Hepatocyte (in vitro differentiated cells): Measurements from ENCODE around the gene ANKRD55. TPM values are rescaled to one million over a fixed set of nuclear protein-coding genes. Genes with fewer than 3 reads are reported as not detected.

Experiments
- DNase-seq: peaks from one replicate; pipeline ENCODE4 v3.0.0-alpha.2; 2016; ENCODE audit warnings: low spot score
- H2AFZ ChIP-seq: fragments of 200-600 bp; sonication (generic); 2 replicates; pipeline ENCODE4 v1.6.0; 2016; ENCODE audit warnings: antibody characterized with exemption, mild to moderate bottlenecking
- H3K27ac ChIP-seq: fragments of 200-600 bp; sonication (generic); 2 replicates; pipeline ENCODE4 v1.5.1; 2016; ENCODE audit warnings: mild to moderate bottlenecking
- H3K27me3 ChIP-seq: fragments of 200-600 bp; sonication (generic); 2 replicates; pipeline ENCODE4 v1.6.1; 2016
- H3K36me3 ChIP-seq: fragments of 200-600 bp; sonication (generic); replicated peaks from 2 replicates; pipeline ENCODE4 v1.5.1; 2016; ENCODE audit warnings: low read depth; ENCODE audit not compliant: insufficient read depth
- H3K4me1 ChIP-seq: fragments of 200-600 bp; sonication (generic); 2 replicates; pipeline ENCODE4 v1.5.1; 2016; ENCODE audit warnings: mild to moderate bottlenecking, moderate library complexity; ENCODE audit not compliant: insufficient read depth
- H3K4me2 ChIP-seq: fragments of 200-600 bp; sonication (generic); 2 replicates; pipeline ENCODE4 v1.6.0; 2016
- H3K4me3 ChIP-seq: fragments of 200-600 bp; sonication (generic); 2 replicates; pipeline ENCODE4 v1.5.1; 2016; ENCODE audit warnings: mild to moderate bottlenecking
- H3K79me2 ChIP-seq: fragments of 200-600 bp; sonication (generic); 2 replicates; pipeline ENCODE4 v1.6.0; 2017; ENCODE audit warnings: mild to moderate bottlenecking
- H3K9me2 ChIP-seq: fragments of 200-600 bp; sonication (generic); replicated peaks from 2 replicates; pipeline ENCODE4 v1.6.0; 2017; ENCODE audit warnings: mild to moderate bottlenecking; ENCODE audit not compliant: insufficient read depth
- H3K9me3 ChIP-seq: fragments of 200-600 bp; sonication (generic); 2 replicates; pipeline ENCODE4 v1.5.1; 2016; ENCODE audit warnings: low read depth, mild to moderate bottlenecking
- H4K20me1 ChIP-seq: fragments of 200-600 bp; sonication (generic); 2 replicates; pipeline ENCODE4 v1.6.0; 2016; ENCODE audit warnings: mild to moderate bottlenecking; ENCODE audit not compliant: insufficient read depth, poor library complexity, severe bottlenecking
- EZH2 ChIP-seq: fragments of 200-600 bp; sonication (generic); IDR thresholded peaks from 2 replicates; pipeline ENCODE4 v1.6.1; 2016; ENCODE audit warnings: antibody characterized with exemption, mild to moderate bottlenecking, borderline replicate concordance
- EZH2phosphoT487 ChIP-seq: fragments of 200-600 bp; sonication (generic); IDR thresholded peaks from one replicate; pipeline ENCODE4 v1.6.1; 2018; ENCODE audit warnings: antibody characterized with exemption, mild to moderate bottlenecking, low read depth, moderate library complexity; ENCODE audit not compliant: unreplicated experiment, severe bottlenecking
- WGBS: methylation state at CpG from one replicate; pipeline ENCODE4 v1.1.6; 2016; ENCODE audit warnings: low lambda C conversion rate; ENCODE audit errors: missing lambda C conversion rate; 5-methylcytosine and 5-hydroxymethylcytosine counted together
- polyA plus RNA-seq: library from polyadenylated mRNA; unstranded; fragments of >200 nt; fragmentation: Nextera tagmentation; extraction: Ambion mirVana; gene quantifications from 2 replicates; pipeline ENCODE4 v1.2.1, GENCODE V29; 2016
- total RNA-seq: library from RNA; depleted of rRNA; stranded (reverse); fragments of >200 nt; gene quantifications from 2 replicates; pipeline ENCODE4 v1.2.3, GENCODE V29; 2014
- TF ChIP-seq, protein P1 (sequence below): fragments of 200-600 bp; sonication (generic); IDR thresholded peaks from 2 replicates; pipeline ENCODE4 v1.5.1; 2016; ENCODE audit warnings: antibody characterized with exemption, mild to moderate bottlenecking; ENCODE audit not compliant: poor library complexity

ANKRD55 gene
- 0.20 and 0.28 TPM in 2 replicates for total RNA-seq
- polyA plus RNA-seq = 0.31 and 0.41 TPM in 2 replicates

DNA sequence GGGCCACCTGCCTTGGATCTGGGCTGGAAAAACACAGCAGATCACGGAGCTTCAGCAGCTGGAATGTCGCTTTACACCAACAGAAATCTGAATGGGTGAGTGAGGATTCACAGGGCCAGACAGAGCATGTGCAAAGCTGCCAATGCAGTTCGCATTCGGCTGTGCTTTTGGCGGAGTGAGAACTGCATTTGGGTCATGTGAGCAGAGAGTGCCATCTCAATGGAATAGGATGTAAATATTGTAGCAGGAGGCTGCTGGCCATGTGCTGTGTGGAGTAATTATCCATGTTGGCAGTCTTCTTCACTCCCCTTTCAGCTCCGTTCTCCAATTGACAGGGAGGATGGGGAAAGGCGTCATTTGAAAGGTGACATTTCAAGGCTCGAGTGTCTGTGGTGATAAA lies at the start of gene ANKRD55:
TSS of gene ANKRD55 (minus strand) at position 101 of the 400 bp plus-strand sequence. CDS start 417 bp downstream, outside the sequence.
- H3K9me2 ChIP-seq = no peaks in the 10 kb centered on the region
- no peaks in the 10 kb centered on the region for H3K4me1 ChIP-seq
- TF ChIP-seq, protein P1, sequence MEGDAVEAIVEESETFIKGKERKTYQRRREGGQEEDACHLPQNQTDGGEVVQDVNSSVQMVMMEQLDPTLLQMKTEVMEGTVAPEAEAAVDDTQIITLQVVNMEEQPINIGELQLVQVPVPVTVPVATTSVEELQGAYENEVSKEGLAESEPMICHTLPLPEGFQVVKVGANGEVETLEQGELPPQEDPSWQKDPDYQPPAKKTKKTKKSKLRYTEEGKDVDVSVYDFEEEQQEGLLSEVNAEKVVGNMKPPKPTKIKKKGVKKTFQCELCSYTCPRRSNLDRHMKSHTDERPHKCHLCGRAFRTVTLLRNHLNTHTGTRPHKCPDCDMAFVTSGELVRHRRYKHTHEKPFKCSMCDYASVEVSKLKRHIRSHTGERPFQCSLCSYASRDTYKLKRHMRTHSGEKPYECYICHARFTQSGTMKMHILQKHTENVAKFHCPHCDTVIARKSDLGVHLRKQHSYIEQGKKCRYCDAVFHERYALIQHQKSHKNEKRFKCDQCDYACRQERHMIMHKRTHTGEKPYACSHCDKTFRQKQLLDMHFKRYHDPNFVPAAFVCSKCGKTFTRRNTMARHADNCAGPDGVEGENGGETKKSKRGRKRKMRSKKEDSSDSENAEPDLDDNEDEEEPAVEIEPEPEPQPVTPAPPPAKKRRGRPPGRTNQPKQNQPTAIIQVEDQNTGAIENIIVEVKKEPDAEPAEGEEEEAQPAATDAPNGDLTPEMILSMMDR = no peak
- TF ChIP-seq EZH2phosphoT487 (no peak), EZH2 (no peak)
- no peaks in the 10 kb centered on the region for H3K27me3 ChIP-seq
- H4K20me1 ChIP-seq = no peaks in the 10 kb centered on the region
- H3K79me2 ChIP-seq = no peaks in the 10 kb centered on the region
- WGBS = 60% methylated on average over 8 of the region's 8 CpGs
- H3K4me3 ChIP-seq = no peak within 1 kb of the TSS
- H3K36me3 ChIP-seq = no peaks in the 10 kb centered on the region
- no peak within 1 kb of the TSS for H3K27ac ChIP-seq
- no peak within 1 kb of the TSS for H2AFZ ChIP-seq
- no peaks in the 10 kb centered on the region for H3K9me3 ChIP-seq
- no peak within 1 kb of the TSS for H3K4me2 ChIP-seq
- DNase-seq = no peak

DNA sequence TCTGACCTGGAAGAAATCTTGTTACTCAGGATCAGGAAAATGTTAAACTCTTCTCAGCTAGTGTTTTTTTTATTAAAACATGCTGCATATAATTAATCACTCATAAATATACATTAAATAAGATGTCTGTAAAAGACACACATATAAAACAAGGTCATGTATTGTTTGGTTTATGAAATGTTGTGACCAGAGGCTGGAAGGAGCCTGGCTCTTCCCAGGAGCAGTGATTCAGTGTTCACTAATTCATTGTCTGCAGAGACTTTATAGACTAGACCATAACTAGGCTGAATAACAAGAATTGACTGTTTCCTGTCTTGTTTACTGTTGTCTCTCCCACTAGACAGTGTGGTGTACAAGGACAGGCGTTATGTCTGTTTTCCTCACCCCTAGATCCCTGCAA lies 49.1 kb upstream of the ANKRD55 start:
- TF ChIP-seq, protein P1 = no peak
- TF ChIP-seq EZH2phosphoT487 (no peak), EZH2 (no peak)
- Histone ChIP-seq H3K4me2 (no peak overlapping the region), H3K79me2 (no peaks in the 10 kb centered on the region), H3K4me3 (no peak overlapping the region), H3K9me2 (no peaks in the 10 kb centered on the region), H2AFZ (no peak overlapping the region), H4K20me1 (no peaks in the 10 kb centered on the region), H3K4me1 (peaks cover 34% of the 10 kb centered on the region), H3K27me3 (no peaks in the 10 kb centered on the region), H3K27ac (peak overlapping the region; percentile 73), H3K9me3 (no peaks in the 10 kb centered on the region), H3K36me3 (no peaks in the 10 kb centered on the region)
- no peak for DNase-seq
- WGBS = 78% methylated on average over 1 of the region's 1 CpG

DNA sequence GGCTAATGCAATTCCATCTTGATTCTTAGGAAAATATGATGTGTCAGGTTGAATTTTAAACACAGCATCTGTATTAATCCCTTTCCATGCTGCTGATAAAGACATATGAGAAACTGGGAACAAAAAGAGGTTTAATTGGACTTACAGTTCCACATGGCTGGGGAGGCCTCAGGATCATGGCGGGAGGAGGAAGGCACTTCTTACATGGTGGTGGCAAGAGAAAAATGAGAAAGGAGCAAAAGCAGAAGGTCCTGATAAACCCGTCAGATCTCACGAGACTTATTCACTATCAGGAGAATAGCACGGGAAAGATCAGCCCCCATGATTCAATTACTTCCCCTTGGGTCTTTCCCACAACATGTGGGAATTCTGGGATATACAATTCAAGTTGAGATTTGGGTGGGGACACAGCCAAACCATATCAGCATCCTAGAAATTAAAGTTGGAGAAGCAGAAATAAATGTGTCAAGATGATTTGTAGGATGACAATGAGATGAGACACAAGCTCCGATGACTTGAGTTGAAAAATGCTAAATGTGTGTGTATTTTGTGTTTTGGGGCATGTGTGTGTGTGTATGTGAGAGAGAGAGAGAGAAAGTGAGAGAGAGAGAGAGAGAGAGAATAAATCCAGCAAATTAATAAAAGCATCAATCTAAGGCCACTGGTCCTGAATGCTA lies 48.5 kb upstream of the ANKRD55 start:
- WGBS = 74% methylated on average over 5 of the region's 5 CpGs
- Histone ChIP-seq H3K4me2 (no peak overlapping the region), H3K27ac (peak overlapping the region; percentile 73), H3K36me3 (no peaks in the 10 kb centered on the region), H3K9me3 (no peaks in the 10 kb centered on the region), H4K20me1 (no peaks in the 10 kb centered on the region), H3K27me3 (no peaks in the 10 kb centered on the region), H2AFZ (no peak overlapping the region), H3K9me2 (no peaks in the 10 kb centered on the region), H3K4me1 (peaks cover 34% of the 10 kb centered on the region), H3K79me2 (no peaks in the 10 kb centered on the region), H3K4me3 (no peak overlapping the region)
- DNase-seq = no peak
- TF ChIP-seq, protein P1 = no peak
- TF ChIP-seq EZH2phosphoT487 = no peak
- TF ChIP-seq EZH2 = no peak
